PC-9 (cell line): Measurements from ENCODE around the gene BRD9.

Experiments used
- EZH2 ChIP-seq: fragments of 200-600 bp; sonication (generic); IDR thresholded peaks from 2 replicates; pipeline ENCODE4 v1.8.0; 2017; ENCODE audit warnings: antibody characterized with exemption, low read depth
- TF ChIP-seq, protein P1 (sequence below): fragments of 200-600 bp; sonication (generic); conservative IDR thresholded peaks from 2 replicates; pipeline ENCODE4 v1.6.1; 2017; ENCODE audit warnings: mixed run types, antibody characterized with exemption, mild to moderate bottlenecking, moderate library complexity

DNA sequence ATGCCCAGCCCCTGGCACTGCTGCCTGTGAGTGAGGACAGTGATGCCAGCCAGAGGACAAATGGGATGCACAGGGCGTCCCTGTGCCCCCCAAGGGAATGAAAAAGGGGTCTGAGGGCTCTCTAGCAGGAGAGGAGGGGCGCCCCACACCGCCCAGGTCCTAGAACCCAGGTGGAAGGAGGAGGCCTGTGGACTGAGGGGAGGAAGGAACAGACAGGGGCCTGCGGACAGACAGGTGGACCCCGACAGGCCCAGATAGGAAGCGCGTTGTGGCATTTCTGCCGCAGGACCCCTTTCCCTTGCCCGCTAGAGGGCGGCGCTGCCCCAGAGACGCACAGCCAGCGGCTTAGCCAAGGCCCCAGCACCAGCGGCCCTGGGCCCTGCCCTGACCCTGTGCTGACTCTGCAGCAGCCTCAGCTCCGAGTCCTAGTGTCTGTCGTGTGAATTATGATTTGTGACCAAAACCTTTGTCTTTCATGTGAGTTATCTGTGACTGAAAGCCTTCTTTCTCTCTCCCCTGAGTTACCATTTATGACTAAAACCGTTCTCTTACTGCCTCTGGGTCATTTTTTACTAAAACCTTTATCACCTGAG lies 30.8 kb upstream of the BRD9 start:
- TF ChIP-seq, protein P1, sequence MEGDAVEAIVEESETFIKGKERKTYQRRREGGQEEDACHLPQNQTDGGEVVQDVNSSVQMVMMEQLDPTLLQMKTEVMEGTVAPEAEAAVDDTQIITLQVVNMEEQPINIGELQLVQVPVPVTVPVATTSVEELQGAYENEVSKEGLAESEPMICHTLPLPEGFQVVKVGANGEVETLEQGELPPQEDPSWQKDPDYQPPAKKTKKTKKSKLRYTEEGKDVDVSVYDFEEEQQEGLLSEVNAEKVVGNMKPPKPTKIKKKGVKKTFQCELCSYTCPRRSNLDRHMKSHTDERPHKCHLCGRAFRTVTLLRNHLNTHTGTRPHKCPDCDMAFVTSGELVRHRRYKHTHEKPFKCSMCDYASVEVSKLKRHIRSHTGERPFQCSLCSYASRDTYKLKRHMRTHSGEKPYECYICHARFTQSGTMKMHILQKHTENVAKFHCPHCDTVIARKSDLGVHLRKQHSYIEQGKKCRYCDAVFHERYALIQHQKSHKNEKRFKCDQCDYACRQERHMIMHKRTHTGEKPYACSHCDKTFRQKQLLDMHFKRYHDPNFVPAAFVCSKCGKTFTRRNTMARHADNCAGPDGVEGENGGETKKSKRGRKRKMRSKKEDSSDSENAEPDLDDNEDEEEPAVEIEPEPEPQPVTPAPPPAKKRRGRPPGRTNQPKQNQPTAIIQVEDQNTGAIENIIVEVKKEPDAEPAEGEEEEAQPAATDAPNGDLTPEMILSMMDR: peak; percentile 96
- no peak for TF ChIP-seq EZH2
